Fibroblast of lung (primary cell): ENCODE data around the gene DDA1. TPM values are rescaled to one million over a fixed set of nuclear protein-coding genes. Genes with fewer than 3 reads are reported as not detected.

Experiments used
- DNase-seq, 2 donors: peaks; one replicate each; pipeline versions ENCODE4 v3.0.0 to v3.0.0-alpha.2; 2010; ENCODE audit warnings: low read depth in 2 of 2
- H2AFZ ChIP-seq: 2 replicates; pipeline ENCODE4 v1.5.1; 2012; ENCODE audit warnings: low read length, control low read depth, inconsistent platforms
- H3K27ac ChIP-seq: 2 replicates; pipeline ENCODE4 v1.5.1; 2011; ENCODE audit warnings: low read length, control low read depth; ENCODE audit not compliant: insufficient read depth
- H3K27me3 ChIP-seq: 2 replicates; pipeline ENCODE4 v1.5.1; 2011; ENCODE audit warnings: mild to moderate bottlenecking, low read length; ENCODE audit not compliant: control insufficient read depth, insufficient read depth
- H3K36me3 ChIP-seq: 2 replicates; pipeline ENCODE4 v1.5.1; 2011; ENCODE audit warnings: low read length; ENCODE audit not compliant: control insufficient read depth, insufficient read depth
- H3K4me1 ChIP-seq: 2 replicates; pipeline ENCODE4 v1.5.1; 2011; ENCODE audit warnings: low read length; ENCODE audit not compliant: control insufficient read depth, insufficient read depth; ENCODE audit errors: extremely low read depth
- H3K4me2 ChIP-seq: 2 replicates; pipeline ENCODE4 v1.5.1; 2011; ENCODE audit warnings: low read length, control low read depth; ENCODE audit not compliant: insufficient read depth; ENCODE audit errors: extremely low read depth
- H3K4me3 ChIP-seq, 4 experiments: fragments of 200-600 bp in 1 of 4; sonication (generic) in 1 of 4; replicated peaks in 1 of 4; 2 replicates each; pipeline ENCODE4 v1.5.1; 2011 to 2016; ENCODE audit warnings: low read length in 4 of 4, low read depth in 3 of 4, mild to moderate bottlenecking in 3 of 4, control low read depth in 2 of 4, inconsistent platforms in 1 of 4, mixed read lengths in 1 of 4; ENCODE audit not compliant: insufficient read depth in 1 of 4; ENCODE audit errors: control extremely low read depth in 1 of 4
- H3K79me2 ChIP-seq: 2 replicates; pipeline ENCODE4 v1.5.1; 2012; ENCODE audit warnings: mild to moderate bottlenecking, low read length, inconsistent platforms; ENCODE audit not compliant: control insufficient read depth, insufficient read depth
- H3K9ac ChIP-seq: 2 replicates; pipeline ENCODE4 v1.5.1; 2011; ENCODE audit warnings: mild to moderate bottlenecking, low read length, control low read depth; ENCODE audit not compliant: insufficient read depth
- H3K9me3 ChIP-seq: 2 replicates; pipeline ENCODE4 v1.5.1; 2012; ENCODE audit warnings: low read depth, low read length; ENCODE audit not compliant: control insufficient read depth, insufficient read depth
- H4K20me1 ChIP-seq: 2 replicates; pipeline ENCODE4 v1.5.1; 2011; ENCODE audit warnings: low read length; ENCODE audit not compliant: control insufficient read depth, insufficient read depth; ENCODE audit errors: extremely low read depth
- EZH2 ChIP-seq: IDR thresholded peaks from 2 replicates; pipeline ENCODE4 v1.5.1; 2012; ENCODE audit warnings: low read length, control low read depth, mild to moderate bottlenecking; ENCODE audit errors: missing control alignments
- polyA plus RNA-seq, 2 donors: library from polyadenylated mRNA; depleted of rRNA in 1 of 2; stranded (reverse) in 1 of 2; unstranded in 1 of 2; fragments of >200 nt; gene quantifications; 2 replicates each; pipeline ENCODE4 v1.2.1, GENCODE V29; 2011 to 2012; ENCODE audit warnings: missing spikeins in 1 of 2
- total RNA-seq: library from RNA; depleted of rRNA; stranded (reverse); fragments of >200 nt; gene quantifications from 2 replicates; pipeline ENCODE4 v1.2.1, GENCODE V29; 2014
- TF ChIP-seq, protein P1 (sequence below), 2 donors: IDR thresholded peaks in 1 of 2; conservative IDR thresholded peaks in 1 of 2; 1 replicate in 1 of 2; 2 replicates in 1 of 2; pipeline ENCODE4 v1.5.1; 2011 to 2012; ENCODE audit warnings: low read length in 2 of 2, control low read depth in 1 of 2, inconsistent platforms in 1 of 2, low read depth in 1 of 2, mild to moderate bottlenecking in 1 of 2

DDA1 gene
- total and polyA plus RNA-seq, 2 donors (not counting 1 experiment from before 2014, with no cell fraction given), result 17.7 to 42.6 TPM

- H3K27ac ChIP-seq, result no peak overlapping the region
- DNase-seq, result no peak
- no peaks in the 10 kb centered on the region for H3K27me3 ChIP-seq
- peaks cover 27% of the 10 kb centered on the region for H3K36me3 ChIP-seq
- H3K9ac ChIP-seq, result no peak overlapping the region
- no peak overlapping the region for H3K4me3 ChIP-seq
- H3K4me2 ChIP-seq, result no peak overlapping the region
- TF ChIP-seq, protein P1, sequence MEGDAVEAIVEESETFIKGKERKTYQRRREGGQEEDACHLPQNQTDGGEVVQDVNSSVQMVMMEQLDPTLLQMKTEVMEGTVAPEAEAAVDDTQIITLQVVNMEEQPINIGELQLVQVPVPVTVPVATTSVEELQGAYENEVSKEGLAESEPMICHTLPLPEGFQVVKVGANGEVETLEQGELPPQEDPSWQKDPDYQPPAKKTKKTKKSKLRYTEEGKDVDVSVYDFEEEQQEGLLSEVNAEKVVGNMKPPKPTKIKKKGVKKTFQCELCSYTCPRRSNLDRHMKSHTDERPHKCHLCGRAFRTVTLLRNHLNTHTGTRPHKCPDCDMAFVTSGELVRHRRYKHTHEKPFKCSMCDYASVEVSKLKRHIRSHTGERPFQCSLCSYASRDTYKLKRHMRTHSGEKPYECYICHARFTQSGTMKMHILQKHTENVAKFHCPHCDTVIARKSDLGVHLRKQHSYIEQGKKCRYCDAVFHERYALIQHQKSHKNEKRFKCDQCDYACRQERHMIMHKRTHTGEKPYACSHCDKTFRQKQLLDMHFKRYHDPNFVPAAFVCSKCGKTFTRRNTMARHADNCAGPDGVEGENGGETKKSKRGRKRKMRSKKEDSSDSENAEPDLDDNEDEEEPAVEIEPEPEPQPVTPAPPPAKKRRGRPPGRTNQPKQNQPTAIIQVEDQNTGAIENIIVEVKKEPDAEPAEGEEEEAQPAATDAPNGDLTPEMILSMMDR (conservative IDR thresholded peaks at IDR 0.05 in 1 of 2, IDR thresholded peaks at IDR 0.05 in 1 of 2; ENCODE audit: low read depth in 1 of 2, low read length in 2 of 2), result no peak
- TF ChIP-seq EZH2, result no peak
- H3K79me2 ChIP-seq, result no peaks in the 10 kb centered on the region
- H3K4me1 ChIP-seq, result no peaks in the 10 kb centered on the region
- H2AFZ ChIP-seq, result no peak overlapping the region
- H4K20me1 ChIP-seq, result no peaks in the 10 kb centered on the region
- no peaks in the 10 kb centered on the region for H3K9me3 ChIP-seq
Measured at GRCh38 chr19:17318966-17319365, 9.6 kb downstream of the DDA1 start.

- no peak for DNase-seq
Measured at GRCh38 chr19:17319473-17320238, 10.3 kb downstream of the DDA1 start.

DNA sequence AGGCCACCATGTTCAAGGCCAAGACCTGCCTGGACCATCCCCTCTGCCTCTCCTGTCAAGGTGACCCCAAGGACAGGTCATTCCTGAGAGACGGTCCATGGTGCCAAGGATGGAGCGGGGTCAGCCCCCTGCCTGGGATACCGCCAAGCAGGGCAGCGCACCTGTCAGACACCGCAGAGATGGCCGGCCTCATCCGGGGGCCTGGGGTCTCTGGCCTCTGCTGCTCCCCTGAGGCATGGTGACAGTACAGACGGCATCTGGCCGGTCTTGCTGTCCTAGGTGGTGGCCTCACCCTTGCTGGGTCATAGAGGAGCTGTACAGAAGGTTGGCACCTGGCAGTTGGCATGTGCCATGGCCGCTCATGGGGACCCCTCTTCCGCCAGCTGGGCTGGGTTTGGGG lies 11.1 kb downstream of the DDA1 start:
- H3K4me3 ChIP-seq, result no peak overlapping the region
- no peaks in the 10 kb centered on the region for H3K9me3 ChIP-seq
- no peak overlapping the region for H3K27ac ChIP-seq
- DNase-seq, result no peak
- no peak overlapping the region for H3K4me2 ChIP-seq
- no peaks in the 10 kb centered on the region for H3K27me3 ChIP-seq
- no peak for TF ChIP-seq EZH2
- TF ChIP-seq, protein P1 (conservative IDR thresholded peaks at IDR 0.05 in 1 of 2, IDR thresholded peaks at IDR 0.05 in 1 of 2; ENCODE audit: low read depth in 1 of 2, low read length in 2 of 2), result no peak
- H3K9ac ChIP-seq, result no peak overlapping the region
- no peaks in the 10 kb centered on the region for H3K4me1 ChIP-seq
- no peaks in the 10 kb centered on the region for H4K20me1 ChIP-seq
- H2AFZ ChIP-seq, result no peak overlapping the region
- peaks cover 26% of the 10 kb centered on the region for H3K36me3 ChIP-seq
- no peaks in the 10 kb centered on the region for H3K79me2 ChIP-seq

More at GRCh38 chr19:17319473-17320238, 10.3 kb downstream of the DDA1 start:
- no peaks in the 10 kb centered on the region for H3K4me1 ChIP-seq
- H3K9me3 ChIP-seq, result no peaks in the 10 kb centered on the region
- H4K20me1 ChIP-seq, result no peaks in the 10 kb centered on the region
- H3K36me3 ChIP-seq, result peaks cover 23% of the 10 kb centered on the region
- no peak overlapping the region for H3K4me2 ChIP-seq
- TF ChIP-seq, protein P1 (conservative IDR thresholded peaks at IDR 0.05 in 1 of 2, IDR thresholded peaks at IDR 0.05 in 1 of 2; ENCODE audit: low read depth in 1 of 2, low read length in 2 of 2), result no peak
- no peak for TF ChIP-seq EZH2
- H3K27ac ChIP-seq, result no peak overlapping the region
- H3K27me3 ChIP-seq, result no peaks in the 10 kb centered on the region
- no peak overlapping the region for H3K9ac ChIP-seq
- H2AFZ ChIP-seq, result no peak overlapping the region
- H3K4me3 ChIP-seq, result no peak overlapping the region
- H3K79me2 ChIP-seq, result no peaks in the 10 kb centered on the region
